NB4 (cell line): Measurements from ENCODE around the gene KRTAP2-1.

Experiments
- CTCF ChIP-seq: IDR thresholded peaks from one replicate; pipeline ENCODE4 v1.5.1; 2012; ENCODE audit warnings: low read depth, low read length
- MAX ChIP-seq: IDR thresholded peaks from 2 replicates; pipeline ENCODE4 v1.6.1; 2011; ENCODE audit warnings: low read depth, low read length
- POLR2A ChIP-seq: IDR thresholded peaks from 2 replicates; pipeline ENCODE4 v1.6.1; 2011; ENCODE audit warnings: mild to moderate bottlenecking; ENCODE audit not compliant: insufficient read length; ENCODE audit errors: extremely low read depth

GRCh38 chr17:41063449-41063848 lies 16.3 kb upstream of the KRTAP2-1 start:
- TF ChIP-seq POLR2A (no peak), CTCF (no peak), MAX (no peak)
